PC-3 (cell line): Measurements from ENCODE around the gene TMEM25. TPM values are rescaled to one million over a fixed set of nuclear protein-coding genes. Genes with fewer than 3 reads are reported as not detected.

Source experiments
- ATAC-seq: fragments of 200-7000 bp; cut with Tn5 transposase; 2 replicates; pipeline ENCODE4 v1.9.1; 2020; ENCODE audit warnings: mild to moderate bottlenecking, moderate library complexity
- BruUV-seq: library from RNA; stranded (reverse); fragments of 400-500 nt; replicated peaks from 2 replicates; lab custom pipeline; 2021; lab: Mats Ljungman, UMichigan
- CTCF ChIA-PET: fragments of 300-600 bp; sonication (Branson Sonifier 250); formaldehyde crosslinking; loops from one replicate; lab custom pipeline; 2022; ENCODE audit warnings: antibody characterized with exemption; lab: Charles Lee
- POLR2A ChIA-PET: fragments of 300-600 bp; sonication (Branson Sonifier 250); formaldehyde crosslinking; loops from one replicate; lab custom pipeline; 2022; ENCODE audit warnings: antibody characterized with exemption; ENCODE audit not compliant: unreplicated experiment; lab: Charles Lee
- DNase-seq: peaks from one replicate; pipeline ENCODE4 v3.0.0-alpha.2; 2015
- H2AFZ ChIP-seq: fragments of 300-600 bp; sonication (generic); 2 replicates; pipeline ENCODE4 v1.6.0; 2016; ENCODE audit warnings: antibody characterized with exemption, low read length
- H3F3A ChIP-seq: fragments of 300-600 bp; sonication (generic); one replicate; pipeline ENCODE4 v1.6.0; 2017; ENCODE audit warnings: antibody characterized with exemption, low read length, control low read depth, mild to moderate bottlenecking; ENCODE audit not compliant: unreplicated experiment
- H3K27ac ChIP-seq: fragments of 300-600 bp; sonication (generic); 2 replicates; pipeline ENCODE4 v1.5.1; 2016; ENCODE audit warnings: mild to moderate bottlenecking, low read length
- H3K27me3 ChIP-seq: fragments of 300-600 bp; sonication (generic); 2 replicates; pipeline ENCODE4 v1.6.1; 2016; ENCODE audit warnings: low read length, mixed read lengths
- H3K36me3 ChIP-seq: fragments of 300-600 bp; sonication (generic); 2 replicates; pipeline ENCODE4 v1.6.1; 2016; ENCODE audit warnings: low read depth, mixed run types, low read length, mixed read lengths
- H3K4me1 ChIP-seq: fragments of 300-600 bp; sonication (generic); 2 replicates; pipeline ENCODE4 v1.5.1; 2016; ENCODE audit warnings: low read length; ENCODE audit not compliant: insufficient read depth
- H3K4me2 ChIP-seq: fragments of 300-600 bp; sonication (generic); 2 replicates; pipeline ENCODE4 v1.6.0; 2016; ENCODE audit warnings: low read length
- H3K4me3 ChIP-seq: fragments of 300-600 bp; sonication (generic); 2 replicates; pipeline ENCODE4 v1.5.1; 2016; ENCODE audit warnings: mild to moderate bottlenecking, low read length, mixed read lengths
- H3K79me2 ChIP-seq: fragments of 300-600 bp; sonication (generic); 2 replicates; pipeline ENCODE4 v1.6.1; 2017; ENCODE audit warnings: low read length, mixed read lengths
- H3K9ac ChIP-seq: fragments of 300-600 bp; sonication (generic); 2 replicates; pipeline ENCODE4 v1.6.0; 2016; ENCODE audit warnings: mild to moderate bottlenecking, low read length
- H3K9me2 ChIP-seq: fragments of 300-600 bp; sonication (generic); replicated peaks from 2 replicates; pipeline ENCODE4 v1.6.1; 2016; ENCODE audit warnings: mixed run types, low read length, mixed read lengths
- H3K9me3 ChIP-seq: fragments of 300-600 bp; sonication (generic); 2 replicates; pipeline ENCODE4 v1.6.1; 2016; ENCODE audit warnings: low read length, mixed read lengths
- H4K20me1 ChIP-seq: fragments of 300-600 bp; sonication (generic); 2 replicates; pipeline ENCODE4 v1.6.1; 2016; ENCODE audit warnings: low read length, mixed read lengths
- CTCF ChIP-seq: fragments of 300-600 bp; sonication (generic); conservative IDR thresholded peaks from 2 replicates; pipeline ENCODE4 v1.5.1; 2017; ENCODE audit warnings: antibody characterized with exemption, low read depth, mild to moderate bottlenecking, low read length
- EZH2 ChIP-seq: fragments of 300-600 bp; sonication (generic); IDR thresholded peaks from one replicate; pipeline ENCODE4 v1.6.1; 2017; ENCODE audit warnings: antibody characterized with exemption, mild to moderate bottlenecking, low read length; ENCODE audit not compliant: unreplicated experiment
- EZH2phosphoT487 ChIP-seq: fragments of 300-600 bp; sonication (generic); IDR thresholded peaks from 2 replicates; pipeline ENCODE4 v1.6.1; 2018; ENCODE audit warnings: mild to moderate bottlenecking, antibody characterized with exemption, low read length, borderline replicate concordance
- intact Hi-C: fragments of 100-400 bp; cut with micrococcal nuclease; formaldehyde crosslinking; loops from 2 replicates; pipeline ENCODE4 v1.9.0; 2023
- total RNA-seq: library from RNA; depleted of rRNA; stranded (reverse); fragments of >200 nt; gene quantifications from 2 replicates; pipeline ENCODE4 v1.2.3, GENCODE V29; 2014; rRNA removed

TMEM25 gene
- total RNA-seq, 1 experiment from 2014 or later: 50.4 TPM

DNA sequence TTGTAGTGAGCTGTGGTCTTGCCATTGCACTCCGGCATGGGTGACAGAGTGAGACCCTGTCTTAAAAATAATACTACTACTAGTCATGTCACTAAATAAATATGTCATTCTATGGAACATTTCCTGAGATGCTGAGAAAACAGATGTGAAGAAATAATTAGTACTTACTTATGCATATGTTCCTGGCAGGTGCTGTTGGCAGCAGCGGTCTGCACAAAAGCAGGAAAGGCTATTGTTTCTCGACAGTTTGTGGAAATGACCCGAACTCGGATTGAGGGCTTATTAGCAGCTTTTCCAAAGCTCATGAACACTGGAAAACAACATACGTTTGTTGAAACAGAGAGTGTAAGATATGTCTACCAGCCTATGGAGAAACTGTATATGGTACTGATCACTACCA is 50.1 kb downstream of the TMEM25 start:
- Histone ChIP-seq H3F3A (no peaks in the 10 kb centered on the region), H3K9me3 (no peaks in the 10 kb centered on the region), H3K9ac (no peak overlapping the region), H4K20me1 (peaks cover 25% of the 10 kb centered on the region), H2AFZ (no peak overlapping the region), H3K79me2 (peaks cover 54% of the 10 kb centered on the region), H3K4me1 (no peaks in the 10 kb centered on the region), H3K27me3 (no peaks in the 10 kb centered on the region), H3K9me2 (no peaks in the 10 kb centered on the region), H3K36me3 (peaks cover 38% of the 10 kb centered on the region), H3K4me3 (no peak overlapping the region), H3K4me2 (no peak overlapping the region), H3K27ac (no peak overlapping the region)
- no peak for ATAC-seq
- DNase-seq: no peak
- CTCF ChIA-PET: no interaction called here
- no TSS peak for BruUV-seq
- POLR2A ChIA-PET: no interaction called here
- intact Hi-C loops: no loop called here
- no peak for TF ChIP-seq EZH2phosphoT487
- no peak for TF ChIP-seq CTCF
- no peak for TF ChIP-seq EZH2

Other genes starting within 250 kb of the TMEM25 start
- not detected in 2 replicates for gene CD3E, start 226.5 kb upstream of the TMEM25 start, total RNA-seq
- gene CD3D, start 188.5 kb upstream of the TMEM25 start, total RNA-seq: not detected in 2 replicates
- not detected in 2 replicates for gene CD3G, start 186.8 kb upstream of the TMEM25 start, total RNA-seq
- gene UBE4A, start 171.6 kb upstream of the TMEM25 start, total RNA-seq: 51.7 and 56.4 TPM in 2 replicates
- gene ATP5MG, start 129.6 kb upstream of the TMEM25 start, total RNA-seq: 256 and 375 TPM in 2 replicates
- gene KMT2A, start 94.7 kb upstream of the TMEM25 start, total RNA-seq: 35.3 and 38.2 TPM in 2 replicates
- 2.7 and 6.2 TPM in 2 replicates for gene TTC36, start 3.7 kb upstream of the TMEM25 start, total RNA-seq
- 32.9 and 35.2 TPM in 2 replicates for gene IFT46, start 34.7 kb downstream of the TMEM25 start, total RNA-seq
- 122 and 132 TPM in 2 replicates for gene ARCN1, start 41.2 kb downstream of the TMEM25 start, total RNA-seq
- gene PHLDB1, start 76.4 kb downstream of the TMEM25 start, total RNA-seq: 36.1 and 37.1 TPM in 2 replicates
- gene TREH, start 148.5 kb downstream of the TMEM25 start, total RNA-seq: not detected in 2 replicates